Activated naive CD8-positive, alpha-beta T cell treated with anti-CD3 and anti-CD28 coated beads for 36 hours (primary cell): Measurements from ENCODE around the gene KIAA0513. TPM values are rescaled to one million over a fixed set of nuclear protein-coding genes. Genes with fewer than 3 reads are reported as not detected.
"Not testable (repeated sequence)": the region's sequence is repeated elsewhere in the genome, so short reads cannot be mapped to it uniquely, and the experiment has no call there.

Source experiments
- DNase-seq: peaks from one replicate; pipeline ENCODE4 v3.0.0; 2021
- H3K27ac Mint-ChIP-seq: one replicate; pipeline ENCODE4 v1.8.0; 2022; ENCODE audit warnings: mild to moderate bottlenecking, moderate library complexity, mixed read lengths
- H3K27me3 Mint-ChIP-seq: one replicate; pipeline ENCODE4 v1.8.0; 2022; ENCODE audit warnings: mild to moderate bottlenecking, mixed read lengths
- H3K36me3 Mint-ChIP-seq: one replicate; pipeline ENCODE4 v1.8.0; 2021; ENCODE audit warnings: mild to moderate bottlenecking, mixed read lengths
- H3K4me1 Mint-ChIP-seq: one replicate; pipeline ENCODE4 v1.8.0; 2021; ENCODE audit warnings: mixed read lengths
- H3K4me3 Mint-ChIP-seq: one replicate; pipeline ENCODE4 v1.8.0; 2022; ENCODE audit warnings: mild to moderate bottlenecking, moderate library complexity, mixed read lengths
- H3K9me3 Mint-ChIP-seq: one replicate; pipeline ENCODE4 v1.8.0; 2022; ENCODE audit warnings: mixed read lengths
- total RNA-seq, 2 experiments: library from RNA; stranded (reverse); gene quantifications; one replicate each; pipeline ENCODE4 v1.2.3, GENCODE V29; 2021

KIAA0513 gene
- total RNA-seq, 2 experiments from 2014 or later, result 2.4 to 3.3 TPM

DNA sequence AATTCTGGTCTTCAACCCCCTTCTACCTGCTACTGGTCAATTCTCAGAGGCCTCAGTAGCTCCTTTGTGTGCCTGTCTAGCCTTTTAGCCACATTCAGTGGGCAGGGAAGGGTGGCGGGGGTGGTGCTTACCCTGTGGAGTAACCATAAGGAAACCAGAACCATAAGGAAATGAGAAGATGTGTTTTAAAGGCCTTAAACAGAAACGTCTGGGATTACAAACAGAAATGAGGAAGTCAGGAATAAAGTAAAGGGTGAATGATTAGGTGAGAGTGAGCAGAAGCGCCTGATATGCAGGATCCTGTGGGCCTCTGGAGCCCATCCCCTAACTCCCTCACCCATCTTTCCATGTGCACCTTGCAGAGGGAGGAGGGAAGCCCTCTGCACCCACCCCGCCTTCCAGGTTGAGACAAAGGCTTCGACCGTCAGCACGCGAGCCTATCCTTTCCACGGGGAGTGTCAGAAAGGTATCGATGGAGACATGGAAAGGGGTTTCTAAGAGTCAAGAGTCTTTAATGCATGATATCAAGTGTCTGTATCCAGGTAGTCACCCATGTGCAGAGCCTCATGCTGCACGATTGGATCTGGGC, 20.4 kb downstream of the KIAA0513 start:
- no peaks in the 10 kb centered on the region for H3K9me3 Mint-ChIP-seq
- H3K27me3 Mint-ChIP-seq, result no peaks in the 10 kb centered on the region
- H3K4me1 Mint-ChIP-seq, result peaks cover 18% of the 10 kb centered on the region
- peaks cover 2% of the 10 kb centered on the region for H3K36me3 Mint-ChIP-seq
- peak overlapping the region; percentile 58 for H3K4me3 Mint-ChIP-seq
- H3K27ac Mint-ChIP-seq, result no peak overlapping the region
- DNase-seq, result no peak

DNA sequence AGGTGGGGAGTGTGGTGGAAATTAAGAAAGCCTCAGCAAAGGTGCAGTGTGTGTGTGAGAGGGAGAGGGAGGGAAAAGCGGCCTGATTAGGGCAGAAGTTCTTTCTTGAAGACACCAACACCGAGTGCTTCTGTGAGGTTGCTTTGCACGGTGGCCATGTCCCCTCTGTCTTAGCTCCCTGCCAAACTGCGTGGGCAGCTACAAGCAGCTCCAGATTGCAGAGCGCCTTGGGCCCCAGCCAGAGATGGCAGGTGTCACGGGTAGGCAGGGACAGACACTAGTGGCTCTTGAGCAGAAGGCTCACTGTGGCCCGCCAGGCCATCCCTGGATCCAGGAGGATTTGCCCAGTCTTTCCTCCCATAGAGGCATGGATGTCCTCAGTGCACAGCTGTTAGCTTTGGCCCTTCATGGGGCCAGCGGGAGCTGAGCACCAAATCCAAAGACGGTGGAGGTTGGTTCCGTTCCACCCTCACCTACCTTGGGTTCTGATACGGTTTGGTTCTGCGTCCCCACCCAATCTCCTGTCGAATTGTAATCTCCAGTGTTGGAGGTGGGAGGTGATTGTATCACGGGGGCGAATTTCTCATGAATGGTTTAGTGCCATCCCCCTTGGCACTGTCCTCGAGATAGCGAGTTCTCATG, 21.4 kb downstream of the KIAA0513 start:
- Mint-ChIP-seq H3K4me3 (no peak overlapping the region), H3K4me1 (peaks cover 18% of the 10 kb centered on the region), H3K27ac (no peak overlapping the region), H3K9me3 (no peaks in the 10 kb centered on the region), H3K36me3 (peaks cover 2% of the 10 kb centered on the region), H3K27me3 (no peaks in the 10 kb centered on the region)
- DNase-seq, result no peak

DNA sequence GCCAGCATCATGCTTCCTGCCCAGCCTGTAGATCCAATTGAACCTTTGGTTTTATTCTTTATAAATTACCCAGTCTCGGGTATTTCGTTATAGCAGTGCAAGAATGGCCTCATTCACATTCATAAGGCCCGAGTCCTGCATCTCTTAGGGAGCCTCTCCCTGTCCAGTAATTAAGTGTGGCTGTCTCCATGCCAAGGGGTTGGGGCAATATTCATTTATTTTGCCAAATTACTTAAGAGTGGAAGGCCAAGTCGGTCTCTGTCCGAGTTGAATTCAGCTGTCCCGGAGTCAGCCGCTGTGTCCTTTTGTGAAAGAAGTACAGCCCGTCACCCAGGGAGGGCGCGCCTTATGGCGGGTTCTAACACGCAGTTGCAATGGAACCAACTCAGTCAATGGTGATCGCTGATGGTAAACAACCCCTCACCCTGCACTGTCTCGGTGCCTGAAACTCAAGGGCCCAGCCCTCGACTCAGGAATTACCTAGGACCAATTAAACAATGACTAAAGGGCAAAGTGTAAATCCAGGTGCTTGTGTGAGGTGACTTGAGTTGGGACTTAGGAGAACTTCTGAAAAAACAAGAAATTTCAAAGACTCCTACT, 22.2 kb downstream of the KIAA0513 start:
- H3K27me3 Mint-ChIP-seq, result no peaks in the 10 kb centered on the region
- H3K27ac Mint-ChIP-seq, result no peak overlapping the region
- no peaks in the 10 kb centered on the region for H3K9me3 Mint-ChIP-seq
- H3K4me1 Mint-ChIP-seq, result peaks cover 21% of the 10 kb centered on the region
- peaks cover 2% of the 10 kb centered on the region for H3K36me3 Mint-ChIP-seq
- DNase-seq, result no peak
- no peak overlapping the region for H3K4me3 Mint-ChIP-seq

DNA sequence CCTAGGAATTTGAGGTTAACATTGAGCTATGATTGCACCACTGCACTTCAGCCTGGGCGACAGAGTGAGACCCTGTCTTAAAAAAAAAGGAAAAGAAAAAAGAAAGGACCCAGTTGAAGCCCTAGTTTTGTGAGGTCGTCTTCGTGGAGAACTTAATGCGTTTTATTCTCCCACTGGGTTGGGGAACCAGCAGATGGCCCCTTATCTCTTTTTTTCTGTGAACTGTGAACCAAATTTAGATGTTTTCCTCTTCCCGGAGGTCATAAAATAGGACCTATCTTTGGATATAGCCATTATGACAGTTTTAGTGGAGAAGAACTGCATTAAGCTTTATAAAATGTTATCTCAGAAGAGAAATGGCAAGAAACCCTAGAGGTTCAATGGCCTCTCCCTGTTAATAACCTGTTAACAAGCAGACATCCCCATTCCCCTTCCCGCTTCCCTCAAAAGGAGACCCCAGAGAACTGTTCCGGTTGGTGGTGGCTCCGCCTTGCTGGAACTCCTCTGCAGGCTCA, 23.5 kb downstream of the KIAA0513 start:
- no peaks in the 10 kb centered on the region for H3K9me3 Mint-ChIP-seq
- H3K36me3 Mint-ChIP-seq, result peaks cover 2% of the 10 kb centered on the region
- H3K27me3 Mint-ChIP-seq, result no peaks in the 10 kb centered on the region
- H3K27ac Mint-ChIP-seq, result no peak overlapping the region
- no peak for DNase-seq
- H3K4me3 Mint-ChIP-seq, result no peak overlapping the region
- peaks cover 30% of the 10 kb centered on the region for H3K4me1 Mint-ChIP-seq

DNA sequence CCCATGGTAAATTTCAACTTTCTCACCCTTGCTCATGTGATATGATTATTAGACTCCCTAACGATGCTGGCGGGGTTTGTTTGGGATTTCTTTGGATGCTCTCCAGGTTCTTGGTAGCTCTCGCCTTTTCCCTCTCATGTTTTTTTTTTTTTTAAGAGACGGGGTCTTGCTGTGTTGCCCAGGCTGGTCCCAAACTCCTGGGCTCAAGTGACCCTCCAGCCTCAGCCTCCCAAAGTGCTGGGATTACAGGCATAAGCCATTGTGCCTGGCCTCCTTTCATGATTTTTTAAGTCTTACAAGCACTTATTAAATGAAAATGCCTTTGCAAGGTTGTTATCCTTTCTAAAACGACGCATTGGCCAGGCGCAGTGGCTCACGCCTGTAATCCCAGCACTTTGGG, 24.1 kb downstream of the KIAA0513 start:
- Mint-ChIP-seq H3K9me3 (no peaks in the 10 kb centered on the region), H3K4me1 (peaks cover 33% of the 10 kb centered on the region), H3K36me3 (peaks cover 2% of the 10 kb centered on the region), H3K4me3 (no peak overlapping the region), H3K27me3 (no peaks in the 10 kb centered on the region), H3K27ac (no peak overlapping the region)
- DNase-seq, result no peak

DNA sequence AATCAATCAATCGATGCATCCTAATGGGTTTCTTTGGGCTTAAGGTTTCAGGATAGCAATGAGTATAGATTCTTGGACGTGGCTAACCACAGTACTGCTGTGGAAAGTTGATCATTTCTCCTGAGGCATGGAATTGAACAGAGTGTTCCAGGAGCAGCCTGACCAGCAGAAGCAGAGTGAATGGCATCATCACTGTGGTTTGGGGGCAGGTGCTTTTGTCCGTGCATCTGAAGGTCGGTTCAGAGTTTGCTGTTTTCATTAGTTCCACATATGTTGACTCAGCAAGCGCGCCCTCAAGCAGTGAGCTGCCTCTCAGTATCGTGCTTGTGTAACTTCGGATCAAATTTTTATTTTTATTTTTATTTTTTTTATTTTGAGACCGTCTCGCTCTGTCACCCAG, 24.9 kb downstream of the KIAA0513 start:
- H3K4me1 Mint-ChIP-seq, result peaks cover 37% of the 10 kb centered on the region
- H3K9me3 Mint-ChIP-seq, result no peaks in the 10 kb centered on the region
- no peak for DNase-seq
- no peak overlapping the region for H3K27ac Mint-ChIP-seq
- no peaks in the 10 kb centered on the region for H3K27me3 Mint-ChIP-seq
- H3K36me3 Mint-ChIP-seq, result no peaks in the 10 kb centered on the region
- H3K4me3 Mint-ChIP-seq, result no peak overlapping the region

DNA sequence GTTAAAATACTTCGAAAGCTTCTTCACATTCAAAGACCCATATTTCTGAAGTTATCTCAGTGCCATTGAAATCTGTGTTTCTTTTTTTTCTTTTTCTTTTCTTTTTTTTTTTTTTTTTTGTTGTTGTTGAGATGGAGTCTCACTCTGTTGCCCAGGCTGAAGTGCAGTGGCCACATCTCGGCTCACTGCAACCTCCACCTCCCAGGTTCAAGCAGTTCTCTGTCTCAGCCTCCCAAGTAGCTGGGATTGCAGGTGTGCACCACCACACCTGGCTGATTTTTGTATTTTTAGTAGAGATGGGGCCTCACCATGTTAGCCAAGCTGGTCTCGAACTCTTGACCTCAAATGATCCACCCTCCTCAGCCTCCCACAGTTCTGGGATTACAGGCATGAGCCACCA, 26.7 kb downstream of the KIAA0513 start:
- not testable (repeated sequence) for H3K36me3 Mint-ChIP-seq, H3K27me3 Mint-ChIP-seq, DNase-seq, H3K4me3 Mint-ChIP-seq, H3K9me3 Mint-ChIP-seq, H3K27ac Mint-ChIP-seq
- peaks cover 39% of the 10 kb centered on the region for H3K4me1 Mint-ChIP-seq

DNA sequence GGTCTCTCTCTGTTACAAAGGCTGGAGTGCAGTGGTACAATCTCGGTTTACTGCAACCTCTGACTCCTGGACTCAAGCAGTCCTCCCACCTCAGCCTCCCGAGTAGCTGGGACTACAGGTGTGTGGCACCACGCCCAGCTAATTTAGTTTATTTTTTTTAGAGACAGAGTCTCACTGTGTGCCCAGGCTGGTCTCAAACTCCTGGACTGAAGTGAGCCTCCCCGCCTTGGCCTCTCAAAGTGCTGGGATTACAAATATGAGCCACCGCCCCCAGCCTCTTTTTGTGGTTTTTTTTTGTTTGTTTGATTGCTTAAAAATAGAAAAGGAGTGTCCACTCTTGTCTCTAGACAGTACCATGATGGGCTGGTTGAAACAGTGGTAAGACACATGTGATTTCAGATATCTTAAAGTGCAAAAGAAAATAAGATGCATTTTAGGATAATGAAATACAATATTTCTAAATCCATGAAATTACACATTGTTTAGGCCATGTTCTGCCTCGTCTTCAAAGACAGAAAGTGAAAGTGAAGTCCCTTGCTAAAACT, 27.4 kb downstream of the KIAA0513 start:
- Mint-ChIP-seq H3K4me1 (peaks cover 42% of the 10 kb centered on the region), H3K27ac (peak overlapping the region; percentile 96), H3K36me3 (no peaks in the 10 kb centered on the region), H3K9me3 (no peaks in the 10 kb centered on the region), H3K27me3 (no peaks in the 10 kb centered on the region), H3K4me3 (peak overlapping the region; percentile 81)
- no peak for DNase-seq

DNA sequence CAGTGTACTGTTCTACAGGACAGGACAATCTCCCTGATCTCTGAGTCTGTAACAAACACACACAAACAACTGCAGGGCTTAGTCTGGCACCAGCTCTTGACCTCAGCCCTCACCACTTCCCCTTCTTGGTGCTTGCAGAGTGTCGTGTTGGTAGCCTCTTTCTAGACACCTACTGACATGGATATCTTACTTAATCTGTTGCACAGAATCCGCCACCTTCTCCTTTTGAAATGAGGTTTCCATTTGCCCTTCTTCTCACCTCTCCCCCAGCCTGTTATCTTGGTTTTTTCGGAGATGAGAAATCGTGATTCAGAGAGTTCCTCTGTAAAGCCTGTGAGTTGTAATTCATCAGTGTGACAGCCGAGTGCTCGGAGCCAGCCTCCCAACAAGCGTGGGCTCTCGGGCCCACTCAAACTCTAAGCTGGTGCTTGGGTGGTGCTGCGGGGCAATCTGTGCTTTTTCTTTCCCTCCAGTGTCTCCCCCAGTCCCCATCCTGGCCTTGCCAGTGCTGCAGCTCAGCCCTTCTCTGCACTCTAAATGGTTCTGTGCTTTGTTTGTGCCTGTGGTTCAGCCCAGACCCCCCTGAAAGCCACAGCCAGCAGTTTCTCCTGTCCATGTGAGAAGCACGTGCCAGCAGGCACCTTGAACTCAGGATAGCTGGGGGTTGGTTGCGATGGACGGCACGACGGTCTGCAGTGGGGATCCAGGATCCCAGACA, 28.1 kb downstream of the KIAA0513 start:
- peaks cover 40% of the 10 kb centered on the region for H3K4me1 Mint-ChIP-seq
- peak; percentile 54 for DNase-seq
- H3K36me3 Mint-ChIP-seq, result no peaks in the 10 kb centered on the region

DNA sequence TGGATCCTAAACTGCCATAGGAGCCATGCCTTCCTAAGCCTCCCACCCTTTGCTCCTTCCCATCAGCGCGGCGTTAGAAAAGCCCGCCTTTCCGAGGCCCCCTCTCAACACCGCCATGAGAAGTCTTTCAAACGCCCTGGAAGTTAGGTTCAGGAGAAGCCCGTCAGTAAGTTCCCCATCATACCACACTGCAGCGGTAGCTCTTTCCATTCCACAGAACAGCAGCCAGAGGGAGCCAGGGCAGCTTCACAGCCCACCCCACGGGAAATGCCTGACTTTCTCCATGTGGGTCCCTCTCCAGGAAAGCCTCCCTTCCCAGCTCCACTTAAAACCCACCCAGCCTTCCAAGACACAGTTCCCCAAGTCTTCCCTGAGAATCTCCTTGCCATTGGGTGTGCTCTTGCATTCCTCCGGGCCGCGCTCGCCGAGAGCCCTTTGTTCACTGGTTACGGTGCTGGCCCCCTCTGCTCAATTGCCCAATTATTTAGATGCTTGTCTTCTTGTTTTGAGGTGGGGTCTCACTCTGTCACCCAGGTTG, 28.7 kb downstream of the KIAA0513 start:
- H3K4me1 Mint-ChIP-seq, result peaks cover 41% of the 10 kb centered on the region
- no peaks in the 10 kb centered on the region for H3K36me3 Mint-ChIP-seq
- H3K4me3 Mint-ChIP-seq, result peak overlapping the region; percentile 81
- no peak for DNase-seq
- peak overlapping the region; percentile 96 for H3K27ac Mint-ChIP-seq
- no peaks in the 10 kb centered on the region for H3K9me3 Mint-ChIP-seq
- no peaks in the 10 kb centered on the region for H3K27me3 Mint-ChIP-seq

More for the DNA sequence above, 28.1 kb downstream of the KIAA0513 start:
- Mint-ChIP-seq H3K4me3 (peak overlapping the region; percentile 81), H3K27ac (peak overlapping the region; percentile 96), H3K27me3 (no peaks in the 10 kb centered on the region), H3K9me3 (no peaks in the 10 kb centered on the region)

DNA sequence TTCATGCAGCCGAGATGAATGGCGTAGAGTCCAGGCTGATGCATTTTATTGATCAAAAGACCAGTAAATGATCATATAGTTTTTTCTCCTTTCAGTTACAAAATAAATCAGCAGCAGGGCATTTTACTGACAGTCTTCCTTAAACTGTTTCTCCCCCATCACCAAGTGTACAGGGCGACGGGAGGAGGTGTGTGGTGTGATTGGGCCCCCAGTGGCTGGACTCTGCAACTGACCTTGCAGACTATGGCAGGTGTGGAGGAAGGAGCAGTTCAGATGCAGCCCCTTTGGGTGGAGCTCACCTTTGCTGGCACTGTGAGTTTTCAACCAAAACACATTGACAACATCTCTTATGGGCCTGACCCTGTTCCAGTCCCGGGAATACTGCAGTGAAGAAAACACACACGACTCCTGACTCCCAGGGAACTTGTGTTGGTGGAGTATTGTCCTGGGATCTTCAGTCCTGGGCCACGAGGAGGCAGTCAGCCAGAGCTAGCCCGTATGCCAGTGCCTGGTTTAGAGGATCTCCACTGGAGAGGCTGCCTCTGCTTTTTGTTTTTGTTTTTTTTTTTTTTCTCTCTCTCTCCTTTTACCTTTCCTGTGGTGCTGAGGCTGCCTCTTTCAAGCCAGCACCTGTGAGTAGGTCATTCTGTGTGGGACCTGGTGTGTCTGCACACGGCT, 29.8 kb downstream of the KIAA0513 start:
- no peaks in the 10 kb centered on the region for H3K9me3 Mint-ChIP-seq
- H3K4me1 Mint-ChIP-seq, result peaks cover 48% of the 10 kb centered on the region
- peak; percentile 11 for DNase-seq

DNA sequence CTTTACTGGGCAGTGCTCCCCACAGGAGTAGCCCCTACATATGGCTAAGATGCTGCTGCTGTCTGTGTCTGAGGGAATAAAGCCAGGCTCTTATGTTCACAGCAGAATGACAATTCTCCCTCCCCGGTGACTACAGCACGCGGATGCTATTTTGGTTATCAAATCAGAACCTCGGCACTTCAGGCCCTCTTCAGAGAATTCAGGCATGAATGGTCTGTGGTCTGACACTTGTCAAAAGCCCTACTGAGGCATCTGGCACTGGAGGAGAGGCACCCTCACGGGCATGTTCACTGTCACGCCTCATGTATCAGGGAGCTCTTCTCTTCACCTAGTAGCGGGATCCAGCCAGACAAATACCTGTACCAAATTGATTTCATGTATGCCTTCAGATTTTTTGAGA, 30.4 kb downstream of the KIAA0513 start:
- no peak overlapping the region for H3K27ac Mint-ChIP-seq
- no peaks in the 10 kb centered on the region for H3K36me3 Mint-ChIP-seq
- H3K27me3 Mint-ChIP-seq, result no peaks in the 10 kb centered on the region
- DNase-seq, result no peak
- no peaks in the 10 kb centered on the region for H3K9me3 Mint-ChIP-seq
- no peak overlapping the region for H3K4me3 Mint-ChIP-seq
- H3K4me1 Mint-ChIP-seq, result peaks cover 50% of the 10 kb centered on the region

More for the DNA sequence above, 29.8 kb downstream of the KIAA0513 start:
- no peaks in the 10 kb centered on the region for H3K36me3 Mint-ChIP-seq
- H3K27me3 Mint-ChIP-seq, result no peaks in the 10 kb centered on the region
- H3K4me3 Mint-ChIP-seq, result no peak overlapping the region
- H3K27ac Mint-ChIP-seq, result peak overlapping the region; percentile 48

DNA sequence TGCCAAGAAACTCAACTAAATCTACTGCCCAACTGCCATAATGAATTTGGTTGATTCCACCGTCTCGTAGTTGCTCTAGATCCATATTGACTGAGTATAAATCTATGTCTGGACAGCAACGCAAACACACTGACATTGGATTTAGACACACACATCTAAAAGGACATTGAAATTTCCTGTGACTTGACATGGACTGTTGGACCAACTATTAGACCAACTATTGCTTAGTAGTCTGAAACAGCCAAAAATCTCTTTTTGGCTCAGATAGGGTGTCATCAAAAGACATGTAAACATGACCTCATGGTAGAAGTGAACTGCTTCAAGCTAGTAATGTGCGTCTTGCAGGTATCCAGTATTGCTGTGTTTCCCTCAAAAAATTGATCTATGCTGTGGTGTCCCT, 31.3 kb downstream of the KIAA0513 start:
- Mint-ChIP-seq H3K4me3 (no peak overlapping the region), H3K27ac (no peak overlapping the region), H3K27me3 (no peaks in the 10 kb centered on the region), H3K9me3 (no peaks in the 10 kb centered on the region), H3K4me1 (peaks cover 50% of the 10 kb centered on the region), H3K36me3 (no peaks in the 10 kb centered on the region)
- DNase-seq, result no peak

DNA sequence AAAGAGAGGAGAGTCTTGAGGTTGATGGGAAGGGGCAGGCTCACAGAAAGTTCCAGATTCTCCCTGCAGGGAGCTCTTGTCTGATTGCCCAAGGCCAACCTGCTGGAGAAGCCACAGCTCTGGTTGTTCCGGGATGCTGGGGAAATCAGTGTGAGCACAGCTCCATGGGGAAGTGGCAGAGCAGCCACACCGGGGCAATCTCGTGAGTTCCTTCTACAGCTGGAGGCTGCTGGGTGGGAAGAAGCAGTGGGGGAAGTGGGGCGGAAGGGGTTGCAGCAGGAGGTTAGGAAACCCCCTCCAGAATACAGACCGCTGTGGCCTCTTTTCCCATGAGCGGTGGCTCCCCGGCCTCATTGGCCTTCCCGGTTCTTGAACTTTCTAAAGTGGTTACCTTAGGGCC, 34.0 kb downstream of the KIAA0513 start:
- no peak overlapping the region for H3K27ac Mint-ChIP-seq
- H3K9me3 Mint-ChIP-seq, result no peaks in the 10 kb centered on the region
- no peak overlapping the region for H3K4me3 Mint-ChIP-seq
- DNase-seq, result no peak
- no peaks in the 10 kb centered on the region for H3K36me3 Mint-ChIP-seq
- H3K4me1 Mint-ChIP-seq, result peaks cover 31% of the 10 kb centered on the region
- H3K27me3 Mint-ChIP-seq, result no peaks in the 10 kb centered on the region
